Mammary epithelial cell (primary cell): Measurements from ENCODE around the gene FBXO46.

Experiments
- EZH2 ChIP-seq: IDR thresholded peaks from 2 replicates; pipeline ENCODE4 v1.6.1; 2012; ENCODE audit warnings: low read length, inconsistent platforms, borderline replicate concordance
- TF ChIP-seq, protein P1 (sequence below), 2 donors: IDR thresholded peaks in 1 of 2; conservative IDR thresholded peaks in 1 of 2; 2 replicates each; pipeline ENCODE4 v1.5.1; 2011 to 2012; ENCODE audit warnings: inconsistent platforms in 2 of 2, low read length in 2 of 2, mild to moderate bottlenecking in 2 of 2, control low read depth in 1 of 2, low read depth in 1 of 2; ENCODE audit not compliant: insufficient read depth in 1 of 2; ENCODE audit errors: extremely low read depth in 1 of 2

DNA sequence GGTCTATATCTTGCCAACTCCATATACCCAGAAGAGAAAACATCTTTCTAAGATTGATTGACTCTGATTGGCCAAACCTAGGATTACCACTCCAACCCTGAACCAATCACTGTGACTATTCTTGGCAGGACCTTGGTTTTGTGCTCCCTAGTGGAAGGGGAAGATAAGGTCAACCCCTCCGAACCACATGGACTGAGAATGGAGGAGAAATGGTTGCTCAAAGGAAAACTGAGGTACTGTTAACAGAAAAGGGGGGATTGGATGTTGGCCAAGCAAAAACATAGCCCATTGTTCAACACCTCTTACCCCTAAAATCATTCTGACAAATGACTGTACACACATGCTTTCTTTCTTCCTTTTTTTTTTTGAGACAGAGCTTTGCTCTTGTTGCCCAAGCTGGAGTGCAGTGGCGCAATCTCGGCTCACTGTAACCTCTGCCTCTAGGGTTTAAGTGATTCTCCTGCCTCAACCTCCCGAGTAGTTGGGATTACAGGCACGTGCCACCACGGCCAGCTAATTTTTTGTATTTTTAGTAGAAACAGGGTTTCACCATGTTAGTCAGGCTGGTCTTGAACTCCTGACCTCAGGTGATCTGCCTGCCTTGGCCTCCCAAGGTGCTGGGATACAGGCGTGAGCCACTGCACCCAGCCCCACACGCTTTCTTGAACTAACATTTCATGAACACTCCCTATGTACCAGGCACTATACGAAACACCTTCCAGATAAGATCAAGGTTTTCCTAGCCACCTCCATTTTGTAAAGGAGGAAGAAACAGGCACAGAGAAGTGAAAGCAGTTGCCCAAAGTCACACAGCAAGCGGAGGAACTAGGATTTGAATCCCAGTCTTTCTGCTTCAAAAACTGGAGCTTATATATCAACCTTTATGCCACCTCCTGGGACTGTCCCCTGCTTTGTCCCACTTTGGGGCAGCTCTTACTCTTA lies 9.1 kb upstream of the FBXO46 start:
- TF ChIP-seq, protein P1, sequence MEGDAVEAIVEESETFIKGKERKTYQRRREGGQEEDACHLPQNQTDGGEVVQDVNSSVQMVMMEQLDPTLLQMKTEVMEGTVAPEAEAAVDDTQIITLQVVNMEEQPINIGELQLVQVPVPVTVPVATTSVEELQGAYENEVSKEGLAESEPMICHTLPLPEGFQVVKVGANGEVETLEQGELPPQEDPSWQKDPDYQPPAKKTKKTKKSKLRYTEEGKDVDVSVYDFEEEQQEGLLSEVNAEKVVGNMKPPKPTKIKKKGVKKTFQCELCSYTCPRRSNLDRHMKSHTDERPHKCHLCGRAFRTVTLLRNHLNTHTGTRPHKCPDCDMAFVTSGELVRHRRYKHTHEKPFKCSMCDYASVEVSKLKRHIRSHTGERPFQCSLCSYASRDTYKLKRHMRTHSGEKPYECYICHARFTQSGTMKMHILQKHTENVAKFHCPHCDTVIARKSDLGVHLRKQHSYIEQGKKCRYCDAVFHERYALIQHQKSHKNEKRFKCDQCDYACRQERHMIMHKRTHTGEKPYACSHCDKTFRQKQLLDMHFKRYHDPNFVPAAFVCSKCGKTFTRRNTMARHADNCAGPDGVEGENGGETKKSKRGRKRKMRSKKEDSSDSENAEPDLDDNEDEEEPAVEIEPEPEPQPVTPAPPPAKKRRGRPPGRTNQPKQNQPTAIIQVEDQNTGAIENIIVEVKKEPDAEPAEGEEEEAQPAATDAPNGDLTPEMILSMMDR (conservative IDR thresholded peaks at IDR 0.05 in 1 of 2, IDR thresholded peaks at IDR 0.05 in 1 of 2; ENCODE audit: extremely low read depth in 1 of 2, insufficient read depth in 1 of 2, low read depth in 1 of 2, low read length in 2 of 2), result no peak
- TF ChIP-seq EZH2, result no peak
